GM12873 (cell line): ENCODE results near the gene GABRD.

Source experiments
- CTCF ChIP-seq: IDR thresholded peaks from 2 replicates; pipeline ENCODE4 v1.5.1; 2012; ENCODE audit warnings: low read depth, mild to moderate bottlenecking, moderate library complexity, low read length, control low read depth; ENCODE audit not compliant: insufficient read depth; ENCODE audit errors: missing control alignments

Gene GABRD

DNA sequence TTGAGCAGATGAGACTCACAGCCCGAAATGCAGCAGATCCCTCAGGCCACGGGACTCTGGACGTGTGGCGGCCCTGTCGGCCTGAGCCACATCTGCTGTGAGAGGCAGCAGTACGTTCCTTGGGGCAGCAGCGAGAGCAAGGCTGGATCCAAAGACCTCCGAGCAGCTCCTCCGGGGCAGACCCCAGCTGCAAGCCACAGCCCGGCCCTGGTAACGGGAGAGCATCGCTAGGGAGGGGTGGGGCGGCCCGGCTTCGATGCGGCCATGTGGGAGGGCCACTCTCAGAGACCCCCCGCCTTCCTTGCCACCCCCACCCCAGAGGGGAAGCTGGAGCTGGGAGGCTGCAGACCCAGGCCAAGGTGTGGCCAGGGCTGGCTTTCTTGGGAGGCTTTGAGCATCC lies 48.8 kb downstream of the GABRD start:
- no peak for TF ChIP-seq CTCF

DNA sequence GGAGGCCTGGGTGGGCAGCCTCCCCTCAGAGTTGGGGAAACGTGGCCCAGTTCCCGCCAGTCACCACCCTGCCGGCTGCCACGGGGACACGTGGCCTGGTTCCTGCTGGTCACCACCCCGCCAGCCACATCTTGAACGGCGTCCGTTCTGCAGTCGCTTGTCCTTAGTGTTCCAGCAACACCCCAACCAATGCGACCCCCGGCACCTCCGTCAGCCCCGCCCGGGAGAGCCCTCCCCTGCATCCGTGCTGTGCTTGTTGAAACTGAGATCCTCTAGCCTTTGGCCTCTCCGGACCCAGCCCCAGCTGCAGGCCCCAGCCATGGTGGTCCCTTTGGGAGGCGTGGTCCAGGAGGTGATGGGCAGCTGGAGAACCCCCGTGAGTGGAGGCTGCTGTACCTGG lies 49.8 kb downstream of the GABRD start:
- TF ChIP-seq CTCF, result no peak

DNA sequence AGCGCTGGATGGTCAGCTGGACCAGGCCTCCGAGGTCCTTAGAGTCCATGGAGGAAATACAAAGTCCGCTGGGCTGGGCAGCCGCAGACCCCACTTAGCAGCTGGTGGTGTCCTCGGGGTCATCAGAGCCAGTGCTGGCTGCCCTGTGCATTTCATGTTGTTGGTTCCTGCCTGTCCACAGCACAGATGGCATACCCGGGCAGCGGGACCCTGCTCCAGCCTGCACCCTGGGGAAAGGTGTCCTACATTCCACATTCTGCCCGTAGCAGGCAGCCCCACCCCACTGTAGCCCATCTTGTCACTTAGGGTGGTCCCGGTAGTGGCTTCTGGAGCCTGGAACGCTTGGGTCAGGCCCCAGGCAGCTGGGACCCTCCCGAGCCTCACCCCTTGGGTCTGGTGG lies 50.9 kb downstream of the GABRD start:
- TF ChIP-seq CTCF, result no peak

DNA sequence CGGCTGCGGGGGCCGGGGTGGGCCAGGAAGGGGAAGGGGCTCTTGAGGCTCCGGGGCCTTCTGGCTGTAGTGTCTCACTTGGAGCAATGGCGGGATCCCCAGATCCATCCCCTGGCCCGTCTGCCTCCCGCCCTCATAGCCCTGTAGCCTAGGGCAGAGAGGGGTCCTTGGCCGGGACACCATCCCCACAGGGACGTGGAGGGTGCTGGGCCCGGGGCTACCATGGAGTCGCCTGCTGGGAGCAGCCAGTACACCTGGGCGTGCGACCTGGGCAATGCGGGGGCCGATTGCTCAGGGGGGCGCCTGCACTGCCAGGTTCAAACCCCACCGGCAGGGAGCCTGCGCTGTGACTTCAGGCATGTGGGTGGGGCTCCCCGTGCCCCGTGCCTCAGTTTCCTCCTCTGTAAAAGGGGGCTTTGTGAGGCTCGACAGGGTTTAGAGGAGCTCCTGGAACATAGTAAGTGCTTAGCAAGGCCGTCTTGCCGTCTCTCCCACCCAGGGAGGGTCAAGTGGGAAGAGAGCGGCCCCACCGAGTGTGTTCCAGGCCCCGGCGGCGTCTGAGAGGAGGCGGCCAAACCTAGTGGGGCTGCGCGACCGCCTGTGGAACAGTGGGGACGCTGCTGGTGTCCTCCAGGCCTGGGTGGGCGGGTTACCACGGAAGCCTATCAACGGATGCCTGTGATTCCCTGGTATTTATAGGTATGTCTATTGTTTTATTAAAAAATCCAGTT lies 51.8 kb downstream of the GABRD start:
- no peak for TF ChIP-seq CTCF

DNA sequence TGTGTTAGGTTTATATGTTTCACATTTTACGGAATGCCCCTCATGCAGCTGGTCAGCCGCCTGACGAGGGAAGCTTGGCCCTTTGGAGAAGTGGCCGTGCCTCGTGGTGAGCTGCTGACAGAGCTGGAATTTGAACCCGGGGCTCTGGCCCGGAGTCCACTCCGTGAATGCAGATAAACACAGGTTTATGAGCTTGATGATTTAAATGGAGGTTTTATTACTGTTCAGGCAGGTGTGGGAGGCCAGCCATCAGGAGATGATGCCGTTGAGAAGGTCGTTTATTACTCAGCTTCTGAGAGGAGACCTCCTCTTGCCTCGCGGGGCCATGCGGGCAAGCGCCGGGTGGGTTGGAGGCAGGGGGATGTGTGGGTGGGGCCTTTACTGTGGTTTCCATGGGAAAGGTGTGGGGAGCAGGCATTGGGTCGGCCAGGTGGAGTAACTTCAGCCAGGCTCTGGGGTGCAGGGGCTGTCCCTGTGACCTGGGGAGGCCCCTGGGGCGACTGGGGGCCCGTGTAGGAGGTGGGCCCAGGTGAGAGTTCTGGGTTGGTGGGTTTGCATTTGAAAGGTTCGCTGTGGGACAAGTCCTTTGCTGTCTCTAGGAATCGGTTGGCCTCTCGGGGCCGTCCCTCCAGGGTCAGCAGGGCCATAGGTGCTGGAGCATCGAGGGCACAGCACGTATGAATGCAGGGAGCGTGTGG lies 53.1 kb downstream of the GABRD start:
- TF ChIP-seq CTCF, result no peak

DNA sequence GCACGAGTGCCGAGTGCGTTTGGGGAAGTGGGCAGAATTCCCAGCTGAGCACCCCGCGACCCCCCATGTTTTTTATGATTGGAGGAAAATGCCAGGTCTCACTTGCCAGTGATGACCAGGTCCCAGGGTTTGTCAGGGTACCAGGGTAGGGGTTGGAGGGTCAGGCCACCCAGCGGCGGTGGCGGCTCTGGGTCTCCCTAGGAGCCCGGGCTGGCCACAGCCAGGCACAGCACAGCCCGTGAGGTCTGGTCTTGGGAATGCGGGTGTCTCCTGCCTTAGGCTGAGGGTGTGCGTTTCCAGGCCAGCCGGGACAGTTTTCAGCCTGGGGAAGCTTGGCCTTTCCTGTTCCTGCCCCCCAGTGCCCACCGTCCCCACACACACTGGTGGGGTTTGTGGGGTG lies 53.7 kb downstream of the GABRD start:
- TF ChIP-seq CTCF, result no peak

- TF ChIP-seq CTCF, result no peak
Observed at GRCh38 chr1:2073382-2074230, 54.5 kb downstream of the GABRD start.
